Naive B cell (primary cell): Measurements from ENCODE around the gene PEX14. TPM values are rescaled to one million over a fixed set of nuclear protein-coding genes. Genes with fewer than 3 reads are reported as not detected.

Source experiments
- ATAC-seq, 2 donors: fragments of 150-1000 bp; cut with Tn5 transposase; 2 replicates each; pipeline ENCODE4 v1.10.0; 2021; ENCODE audit warnings: low read depth in 2 of 2, mild to moderate bottlenecking in 2 of 2, moderate library complexity in 2 of 2
- DNase-seq: peaks from one replicate; pipeline ENCODE4 v3.0.0; 2022
- H3K27ac Mint-ChIP-seq, 6 donors: one replicate each; pipeline ENCODE4 v1.8.0; 2020 to 2022; ENCODE audit warnings: mild to moderate bottlenecking in 6 of 6, mixed read lengths in 6 of 6, moderate library complexity in 5 of 6, inconsistent platforms in 2 of 6
- H3K27me3 Mint-ChIP-seq, 3 donors: one replicate each; pipeline ENCODE4 v1.8.0; 2021 to 2022; ENCODE audit warnings: mixed read lengths in 3 of 3, mild to moderate bottlenecking in 1 of 3
- H3K36me3 Mint-ChIP-seq, 2 donors: one replicate each; pipeline ENCODE4 v1.8.0; 2020 to 2022; ENCODE audit warnings: mixed read lengths in 2 of 2, inconsistent platforms in 1 of 2, mild to moderate bottlenecking in 1 of 2
- H3K4me1 Mint-ChIP-seq, 3 donors: one replicate each; pipeline ENCODE4 v1.8.0; 2020 to 2022; ENCODE audit warnings: mixed read lengths in 3 of 3, inconsistent platforms in 1 of 3, mild to moderate bottlenecking in 1 of 3, moderate library complexity in 1 of 3
- H3K4me3 Mint-ChIP-seq, 8 donors: one replicate each; pipeline ENCODE4 v1.8.0; 2020 to 2022; ENCODE audit warnings: mild to moderate bottlenecking in 8 of 8, mixed read lengths in 8 of 8, moderate library complexity in 8 of 8, inconsistent platforms in 2 of 8
- H3K9me3 Mint-ChIP-seq, 7 donors: one replicate each; pipeline ENCODE4 v1.8.0; 2020 to 2022; ENCODE audit warnings: mixed read lengths in 7 of 7, mild to moderate bottlenecking in 5 of 7, inconsistent platforms in 2 of 7, moderate library complexity in 1 of 7
- polyA plus RNA-seq, 6 donors: library from polyadenylated mRNA; unstranded; fragments of 300-500 nt; fragmentation: Illumina TruSeq; gene quantifications; one replicate each; pipeline ENCODE4 v1.2.3, GENCODE V29; 2021; ENCODE audit warnings: low read depth in 6 of 6

The PEX14 gene
- polyA plus RNA-seq, 6 donors from 2014 or later: 2.6 to 4.2 (median 3.6) TPM

DNA sequence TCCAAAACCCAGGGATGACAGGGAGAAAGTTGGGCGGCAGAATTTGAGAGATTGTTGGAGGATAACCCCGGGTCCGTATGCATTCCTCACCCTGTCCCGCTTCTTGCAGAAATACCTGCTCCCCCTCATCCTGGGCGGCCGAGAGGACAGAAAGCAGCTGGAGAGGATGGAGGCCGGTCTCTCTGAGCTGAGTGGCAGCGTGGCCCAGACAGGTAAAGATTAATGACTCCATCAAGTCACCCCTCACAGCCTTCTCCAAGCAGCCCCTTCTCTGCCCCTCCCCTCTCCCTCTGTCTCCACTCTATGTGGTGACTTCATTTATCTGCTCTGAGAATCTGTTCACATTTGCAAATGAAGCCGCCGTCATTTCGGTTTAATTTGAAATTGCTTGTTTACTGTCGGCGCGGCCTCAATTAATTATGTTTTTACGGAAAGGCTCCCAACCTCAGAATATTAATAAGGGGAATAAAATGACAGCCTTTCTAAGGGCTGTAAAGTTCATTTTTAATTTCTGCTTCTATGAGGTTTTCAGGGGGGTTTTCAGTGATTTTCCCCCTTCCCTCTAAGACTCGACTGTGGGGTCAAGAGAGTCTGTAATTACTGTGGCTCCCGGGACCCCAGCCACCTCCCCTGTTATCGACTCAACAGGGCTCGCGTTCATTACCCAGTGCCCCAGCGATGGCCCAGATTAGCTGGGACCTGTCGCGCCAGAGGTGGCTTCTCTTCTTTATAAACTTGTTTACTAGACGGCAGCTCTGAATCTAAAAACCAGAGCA, 148.3 kb downstream of the PEX14 start:
- no peaks in the 10 kb centered on the region for H3K9me3 Mint-ChIP-seq
- H3K27me3 Mint-ChIP-seq: no peaks in the 10 kb centered on the region
- H3K36me3 Mint-ChIP-seq: peaks cover 0 to 5% of the 10 kb centered on the region in 2 donors
- peak overlapping the region in 1 of 6 donors; percentile 19 for H3K27ac Mint-ChIP-seq
- no peaks in the 10 kb centered on the region for H3K4me1 Mint-ChIP-seq
- no peak for ATAC-seq
- no peak overlapping the region for H3K4me3 Mint-ChIP-seq
- DNase-seq: no peak

- H3K4me1 Mint-ChIP-seq: no peaks in the 10 kb centered on the region
- DNase-seq (no peak), ATAC-seq (no peak)
- no peaks in the 10 kb centered on the region for H3K9me3 Mint-ChIP-seq
- peak overlapping the region in 2 of 6 donors; percentile 19 to 89 for H3K27ac Mint-ChIP-seq
- no peaks in the 10 kb centered on the region for H3K36me3 Mint-ChIP-seq
- H3K4me3 Mint-ChIP-seq: no peak overlapping the region
- no peaks in the 10 kb centered on the region for H3K27me3 Mint-ChIP-seq
Measured at GRCh38 chr1:10623686-10624145, 149.0 kb downstream of the PEX14 start.

- Mint-ChIP-seq H3K36me3 (no peaks in the 10 kb centered on the region), H3K4me1 (no peaks in the 10 kb centered on the region), H3K27me3 (no peaks in the 10 kb centered on the region), H3K4me3 (no peak overlapping the region), H3K9me3 (no peaks in the 10 kb centered on the region), H3K27ac (peak overlapping the region in 1 of 6 donors; percentile 89)
- DNase-seq: no peak
- no peak for ATAC-seq
Measured at GRCh38 chr1:10624256-10625050, 149.7 kb downstream of the PEX14 start.

DNA sequence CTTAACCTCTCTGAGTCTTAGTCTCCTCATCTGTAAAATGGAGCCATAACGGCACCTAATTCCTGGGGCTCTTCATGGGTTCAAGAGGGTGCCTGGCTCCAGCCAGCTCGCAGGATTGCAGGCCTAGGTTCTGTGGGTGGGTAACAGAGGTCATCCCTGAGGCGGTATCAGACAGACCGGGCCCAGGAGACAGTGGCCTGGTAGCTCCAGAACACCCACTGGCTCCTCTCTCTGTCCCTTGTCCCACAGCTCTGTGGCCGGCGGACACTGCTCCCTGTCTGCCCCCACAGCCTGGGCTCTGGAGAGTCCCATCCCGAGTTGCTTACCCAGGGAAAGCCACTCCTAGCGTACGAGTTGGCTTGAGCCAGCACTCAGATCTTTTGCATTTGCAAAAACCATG, 150.3 kb downstream of the PEX14 start:
- Mint-ChIP-seq H3K27me3 (no peaks in the 10 kb centered on the region), H3K27ac (peak overlapping the region in 1 of 6 donors; percentile 56), H3K4me3 (no peak overlapping the region), H3K9me3 (no peaks in the 10 kb centered on the region), H3K4me1 (no peaks in the 10 kb centered on the region), H3K36me3 (no peaks in the 10 kb centered on the region)
- DNase-seq: no peak
- no peak for ATAC-seq

GRCh38 chr1:10625554-10625953, 150.8 kb downstream of the PEX14 start:
- Mint-ChIP-seq H3K36me3 (no peaks in the 10 kb centered on the region), H3K4me3 (no peak overlapping the region), H3K27me3 (no peaks in the 10 kb centered on the region), H3K9me3 (no peaks in the 10 kb centered on the region), H3K4me1 (no peaks in the 10 kb centered on the region), H3K27ac (no peak overlapping the region)
- DNase-seq: no peak
- no peak for ATAC-seq

- DNase-seq: no peak
- Mint-ChIP-seq H3K36me3 (no peaks in the 10 kb centered on the region), H3K4me3 (no peak overlapping the region), H3K4me1 (no peaks in the 10 kb centered on the region), H3K9me3 (no peaks in the 10 kb centered on the region), H3K27me3 (no peaks in the 10 kb centered on the region), H3K27ac (peak overlapping the region in 1 of 6 donors; percentile 44)
- no peak for ATAC-seq
Measured at GRCh38 chr1:10626131-10626731, 151.5 kb downstream of the PEX14 start.

DNA sequence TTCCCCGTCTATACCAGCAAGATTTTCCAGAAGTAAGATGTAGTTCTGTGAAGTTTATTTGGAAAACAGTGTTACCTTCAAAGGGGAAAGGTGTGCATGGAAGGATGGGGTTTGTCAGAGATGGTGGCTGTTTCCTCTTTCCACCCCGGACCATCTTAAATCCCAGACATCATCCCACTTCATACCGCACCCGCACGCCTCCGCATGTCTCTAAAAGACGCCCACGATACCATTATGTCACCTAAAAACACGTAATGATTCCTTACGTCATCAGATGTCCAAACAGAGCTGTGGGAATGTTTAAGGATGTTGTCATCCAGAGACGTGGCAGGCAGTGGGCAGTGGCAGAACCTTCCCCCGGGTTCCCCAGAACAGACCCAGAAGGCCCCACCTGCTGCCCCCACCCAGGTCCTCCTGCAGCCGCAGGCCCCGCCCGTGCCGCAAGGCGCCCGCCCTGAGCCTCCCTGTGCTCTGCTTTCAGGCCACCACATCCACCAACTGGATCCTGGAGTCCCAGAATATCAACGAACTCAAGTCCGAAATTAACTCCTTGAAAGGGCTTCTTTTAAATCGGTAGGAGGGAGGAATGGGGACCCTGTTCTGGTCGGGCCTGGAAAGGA, 152.2 kb downstream of the PEX14 start:
- DNase-seq (no peak), ATAC-seq (no peak)
- Mint-ChIP-seq H3K4me3 (no peak overlapping the region), H3K9me3 (no peaks in the 10 kb centered on the region), H3K27me3 (no peaks in the 10 kb centered on the region), H3K36me3 (no peaks in the 10 kb centered on the region), H3K27ac (no peak overlapping the region), H3K4me1 (no peaks in the 10 kb centered on the region)

- H3K27ac Mint-ChIP-seq: peak overlapping the region in 1 of 6 donors; percentile 28
- DNase-seq (no peak), ATAC-seq (no peak)
- peak overlapping the region in 1 of 8 donors; percentile 84 for H3K4me3 Mint-ChIP-seq
- no peaks in the 10 kb centered on the region for H3K27me3 Mint-ChIP-seq
- no peaks in the 10 kb centered on the region for H3K9me3 Mint-ChIP-seq
- H3K4me1 Mint-ChIP-seq: no peaks in the 10 kb centered on the region
- H3K36me3 Mint-ChIP-seq: no peaks in the 10 kb centered on the region
Measured at GRCh38 chr1:10628685-10629084, 153.9 kb downstream of the PEX14 start.

- DNase-seq (no peak), ATAC-seq (no peak)
- Mint-ChIP-seq H3K27ac (peak overlapping the region in 2 of 6 donors; percentile 62 to 69), H3K9me3 (no peaks in the 10 kb centered on the region), H3K36me3 (no peaks in the 10 kb centered on the region), H3K27me3 (no peaks in the 10 kb centered on the region), H3K4me1 (no peaks in the 10 kb centered on the region), H3K4me3 (no peak overlapping the region)
Measured at GRCh38 chr1:10629091-10629815, 154.5 kb downstream of the PEX14 start.

GRCh38 chr1:10629816-10630571, 155.2 kb downstream of the PEX14 start:
- Mint-ChIP-seq H3K27ac (peak overlapping the region in 2 of 6 donors; percentile 69 to 77), H3K4me3 (no peak overlapping the region), H3K27me3 (no peaks in the 10 kb centered on the region), H3K9me3 (no peaks in the 10 kb centered on the region), H3K4me1 (no peaks in the 10 kb centered on the region), H3K36me3 (no peaks in the 10 kb centered on the region)
- DNase-seq: no peak
- no peak for ATAC-seq

- H3K36me3 Mint-ChIP-seq: no peaks in the 10 kb centered on the region
- no peaks in the 10 kb centered on the region for H3K27me3 Mint-ChIP-seq
- no peak for DNase-seq
- no peaks in the 10 kb centered on the region for H3K4me1 Mint-ChIP-seq
- H3K27ac Mint-ChIP-seq: peak overlapping the region in 1 of 6 donors; percentile 77
- no peaks in the 10 kb centered on the region for H3K9me3 Mint-ChIP-seq
- H3K4me3 Mint-ChIP-seq: no peak overlapping the region
- no peak for ATAC-seq
Measured at GRCh38 chr1:10630661-10631120, 155.9 kb downstream of the PEX14 start.

DNA sequence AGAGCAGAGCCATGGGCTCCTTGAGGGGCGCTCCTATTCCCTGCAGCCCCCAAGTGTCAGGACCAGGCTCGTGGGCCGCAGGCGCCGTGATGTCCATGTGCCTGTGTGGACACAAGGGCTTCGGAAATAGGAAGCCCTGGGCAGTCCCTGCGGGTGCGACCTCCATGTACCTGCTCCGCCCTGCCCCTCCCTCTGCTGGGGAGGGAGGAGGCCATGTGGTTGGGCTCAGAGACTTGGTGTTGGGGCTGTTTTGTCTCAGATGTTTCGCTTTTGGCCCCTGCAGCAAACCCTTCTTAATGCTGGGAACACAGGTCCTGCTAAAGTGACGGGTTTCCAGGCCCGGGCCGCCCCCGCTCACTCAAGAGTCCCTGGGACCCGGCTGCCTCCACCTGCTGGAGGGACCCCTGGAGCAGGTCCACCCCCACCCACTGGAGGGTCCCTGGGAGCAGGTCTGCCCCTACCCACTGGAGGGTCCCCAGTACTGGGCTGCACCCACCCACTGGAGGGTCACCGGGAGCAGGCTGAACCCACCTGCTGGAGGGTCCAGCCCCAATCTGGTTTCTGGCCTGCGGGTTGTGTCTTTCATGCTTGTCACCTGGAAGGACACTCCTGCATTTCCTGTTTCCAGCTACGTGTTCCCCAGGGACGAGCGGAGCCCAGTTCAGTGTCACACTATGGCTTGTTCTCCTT, 156.5 kb downstream of the PEX14 start:
- H3K27me3 Mint-ChIP-seq: no peaks in the 10 kb centered on the region
- DNase-seq (no peak), ATAC-seq (no peak)
- H3K27ac Mint-ChIP-seq: no peak overlapping the region
- no peaks in the 10 kb centered on the region for H3K9me3 Mint-ChIP-seq
- H3K4me3 Mint-ChIP-seq: no peak overlapping the region
- no peaks in the 10 kb centered on the region for H3K4me1 Mint-ChIP-seq
- no peaks in the 10 kb centered on the region for H3K36me3 Mint-ChIP-seq
